HG03135 (cell line): Measurements from ENCODE around the gene GRHL3.

ENCODE experiments used
- ATAC-seq: cut with Tn5 transposase; IDR thresholded peaks from one replicate; pipeline ENCODE4 v1.9.1; 2021; ENCODE audit warnings: mild to moderate bottlenecking, moderate library complexity; ENCODE audit not compliant: unreplicated experiment

The GRHL3 gene

GRCh38 chr1:24292887-24293286, 26.3 kb upstream of the GRHL3 start:
- no peak for ATAC-seq

GRCh38 chr1:24293392-24294227, 25.5 kb upstream of the GRHL3 start:
- no peak for ATAC-seq

GRCh38 chr1:24294228-24294672, 24.9 kb upstream of the GRHL3 start:
- ATAC-seq = no peak

GRCh38 chr1:24294716-24295371, 24.3 kb upstream of the GRHL3 start:
- ATAC-seq = no peak

GRCh38 chr1:24295535-24295934, 23.6 kb upstream of the GRHL3 start:
- no peak for ATAC-seq

GRCh38 chr1:24297187-24297851, 21.8 kb upstream of the GRHL3 start:
- no peak for ATAC-seq

- no peak for ATAC-seq
Observed at GRCh38 chr1:24297852-24298232, 21.3 kb upstream of the GRHL3 start.

- no peak for ATAC-seq
Observed at GRCh38 chr1:24298606-24299005, 20.6 kb upstream of the GRHL3 start.

GRCh38 chr1:24299901-24300300, 19.3 kb upstream of the GRHL3 start:
- no peak for ATAC-seq

GRCh38 chr1:24300971-24301784, 18.0 kb upstream of the GRHL3 start:
- ATAC-seq = no peak

GRCh38 chr1:24301785-24302175, 17.4 kb upstream of the GRHL3 start:
- no peak for ATAC-seq

- ATAC-seq = no peak
Observed at GRCh38 chr1:24302209-24302611, 16.9 kb upstream of the GRHL3 start.

GRCh38 chr1:24303600-24303999, 15.6 kb upstream of the GRHL3 start:
- ATAC-seq = no peak

GRCh38 chr1:24304763-24305162, 14.4 kb upstream of the GRHL3 start:
- ATAC-seq = no peak

GRCh38 chr1:24308365-24309015, 10.7 kb upstream of the GRHL3 start:
- no peak for ATAC-seq

GRCh38 chr1:24309762-24310485, 9.2 kb upstream of the GRHL3 start:
- ATAC-seq = no peak

- no peak for ATAC-seq
Observed at GRCh38 chr1:24311234-24311633, 7.9 kb upstream of the GRHL3 start.

GRCh38 chr1:24311741-24312140, 7.4 kb upstream of the GRHL3 start:
- no peak for ATAC-seq

GRCh38 chr1:24315391-24315790, 3.8 kb upstream of the GRHL3 start:
- ATAC-seq = no peak

- ATAC-seq = no peak
Observed at GRCh38 chr1:24316645-24317044, 2.5 kb upstream of the GRHL3 start.
